Right cardiac atrium (tissue), 5 donors: ENCODE results near the gene HSPA14. TPM values are rescaled to one million over a fixed set of nuclear protein-coding genes. Genes with fewer than 3 reads are reported as not detected.

ENCODE experiments used
- polyA plus RNA-seq: library from polyadenylated mRNA; stranded (reverse); fragments of 200-250 nt; gene quantifications from one replicate; pipeline ENCODE4 v1.2.3, GENCODE V29; 2013
- total RNA-seq, 4 donors: library from RNA; stranded (reverse); fragmentation: NEBNext Ultra II Directional; extraction: Animal tissue kit (Norgen Biotek cat#: 25700); gene quantifications; one replicate each; pipeline ENCODE4 v1.2.1, GENCODE V29; 2021
- donor health status: healthy with polysubstance abuse.
- donor health status: DM: no; HTN: yes; CAD: no.
- donor health status: DM: no; HTN: no; CAD: no.
- donor health status: DM: no; HTN: yes; CAD: no; lungs with severe emphysema.
- donor health status: DM: yes; HTN: yes; CAD: no.

The HSPA14 gene
- total and polyA plus RNA-seq, 5 donors, result 7.4 to 10.0 (median 9.1) TPM

Other genes with a start within 250 kb of the HSPA14 start
- gene FAM107B, start 63.4 kb upstream of the HSPA14 start, total RNA-seq, result 10 to 100 TPM in 2 of 4 donors, 1 to 10 TPM in 2; 7.5 to 18.7 (median 10.0) TPM
- 4.3 TPM for gene FAM107B, start 63.4 kb upstream of the HSPA14 start, polyA plus RNA-seq
- gene CDNF, start 269 bp upstream of the HSPA14 start, total RNA-seq, result 1 to 10 TPM; 1.9 to 6.7 (median 2.6) TPM
- gene CDNF, start 269 bp upstream of the HSPA14 start, polyA plus RNA-seq, result 4.5 TPM
- gene MSANTD7, start within 50 bp of the HSPA14 start, total RNA-seq, result 1 to 10 TPM; 4.6 to 6.1 (median 5.4) TPM
- gene MSANTD7, start within 50 bp of the HSPA14 start, polyA plus RNA-seq, result 2.5 TPM
- gene SUV39H2, start 40.6 kb downstream of the HSPA14 start, total RNA-seq, result 1 to 10 TPM; 4.4 to 7.3 (median 5.7) TPM
- gene SUV39H2, start 40.6 kb downstream of the HSPA14 start, polyA plus RNA-seq, result 1.7 TPM
- gene DCLRE1C, start 115.8 kb downstream of the HSPA14 start, total RNA-seq, result 1 to 10 TPM; 3.8 to 4.6 (median 4.3) TPM
- gene DCLRE1C, start 115.8 kb downstream of the HSPA14 start, polyA plus RNA-seq, result 2.2 TPM
- not detected for gene MEIG1, start 121.1 kb downstream of the HSPA14 start, total RNA-seq
- gene MEIG1, start 121.1 kb downstream of the HSPA14 start, polyA plus RNA-seq, result 0.34 TPM
- gene OLAH, start 205.6 kb downstream of the HSPA14 start, total RNA-seq, result under 1 TPM in 1 of 4 donors, not detected in 3; 0.51 TPM
- 0.16 TPM for gene OLAH, start 205.6 kb downstream of the HSPA14 start, polyA plus RNA-seq